Ovary (tissue), 9 donors: ENCODE data around the gene GRIN3B. TPM values are rescaled to one million over a fixed set of nuclear protein-coding genes. Genes with fewer than 3 reads are reported as not detected.

Source experiments
- DNase-seq, 5 donors: peaks; one replicate each; pipeline ENCODE4 v3.0.0-alpha.2; 2019 to 2020
- H3K27ac ChIP-seq, 2 donors: fragments of 200-600 bp; one replicate each; pipeline versions ENCODE4 v1.5.1 to v1.8.0; 2019 to 2022
- H3K27me3 ChIP-seq: fragments of 200-600 bp; one replicate; pipeline ENCODE4 v1.8.0; 2022
- H3K36me3 ChIP-seq: fragments of 200-600 bp; sonication (generic); one replicate; pipeline ENCODE4 v1.5.1; 2019
- H3K4me1 ChIP-seq: one replicate; pipeline ENCODE4 v1.8.1; 2013; ENCODE audit warnings: mild to moderate bottlenecking, moderate library complexity; ENCODE audit not compliant: insufficient read depth
- H3K4me3 ChIP-seq: fragments of 200-600 bp; sonication (generic); one replicate; pipeline ENCODE4 v1.5.1; 2017
- H3K9me3 ChIP-seq, 2 donors: fragments of 200-600 bp in 1 of 2; sonication (generic) in 1 of 2; one replicate each; pipeline versions ENCODE4 v1.5.1 to v1.8.1; 2013 to 2019; ENCODE audit warnings: mild to moderate bottlenecking in 1 of 2, moderate library complexity in 1 of 2
- CTCF ChIP-seq, 3 donors: fragments of 450-650 bp in 2 of 3; fragments of 200-600 bp in 1 of 3; IDR thresholded peaks; one replicate each; pipeline versions ENCODE4 v1.5.1 to v1.8.0; 2016 to 2022; ENCODE audit warnings: antibody characterized with exemption in 3 of 3, mild to moderate bottlenecking in 1 of 3
- EP300 ChIP-seq: sonication (generic); formaldehyde crosslinking; IDR thresholded peaks from one replicate; pipeline ENCODE4 v1.6.1; 2017; ENCODE audit warnings: antibody characterized with exemption
- POLR2A ChIP-seq: fragments of 450-650 bp; IDR thresholded peaks from one replicate; pipeline ENCODE4 v1.6.1; 2017; ENCODE audit warnings: antibody characterized with exemption, mild to moderate bottlenecking, moderate library complexity
- WGBS, 3 donors: extraction: QIAGEN DNeasy Blood & Tissue Kit in 1 of 3; methylation state at CpG; one replicate each; pipeline versions ENCODE4 v1.1.5 to v1.1.7; 2013 to 2017; 5-methylcytosine and 5-hydroxymethylcytosine counted together
- intact Hi-C, 4 donors: fragments of 100-400 bp; cut with DNase I; formaldehyde crosslinking; loops; one replicate each; pipeline versions ENCODE4 v1.11.0 to v1.15.1; 2022 to 2023
- polyA plus RNA-seq, 2 donors: library from polyadenylated mRNA; stranded (reverse); fragments of 200-250 nt in 1 of 2; fragments of 350-450 nt in 1 of 2; fragmentation: Illumina TruSeq in 1 of 2; extraction: RNeasy Lipid Tissue Mini Kit (QIAGEN cat#74804) in 1 of 2; gene quantifications; one replicate each; pipeline ENCODE4 v1.2.3, GENCODE V29; 2013 to 2014
- total RNA-seq, 7 donors: library from RNA; depleted of rRNA in 2 of 7; stranded (reverse); fragments of >200 nt in 2 of 7; fragmentation: NEBNext Ultra II Directional in 3 of 7; extraction: Animal tissue kit (Norgen Biotek cat#: 25700) in 3 of 7; gene quantifications; one replicate each; pipeline versions ENCODE4 v1.1.0 to v1.2.4, GENCODE V29; 2016 to 2023
- donor health status: DM: no; HTN: no; CAD: no; lungs with moderate emphysema.
- donor health status: DM: no; HTN: no; CAD: no.
- donor health status: Bipolar disorder and iron deficiency.
- donor health status: DM: yes; HTN: yes; CAD: no.
- donor health status: DM: no; HTN: no; CAD: no.
- donor health status: DM: yes; HTN: yes; CAD: no.

The GRIN3B gene
- total and polyA plus RNA-seq, 9 donors, result 0.07 to 7.4 (median 0.28) TPM; not detected in 3

DNA sequence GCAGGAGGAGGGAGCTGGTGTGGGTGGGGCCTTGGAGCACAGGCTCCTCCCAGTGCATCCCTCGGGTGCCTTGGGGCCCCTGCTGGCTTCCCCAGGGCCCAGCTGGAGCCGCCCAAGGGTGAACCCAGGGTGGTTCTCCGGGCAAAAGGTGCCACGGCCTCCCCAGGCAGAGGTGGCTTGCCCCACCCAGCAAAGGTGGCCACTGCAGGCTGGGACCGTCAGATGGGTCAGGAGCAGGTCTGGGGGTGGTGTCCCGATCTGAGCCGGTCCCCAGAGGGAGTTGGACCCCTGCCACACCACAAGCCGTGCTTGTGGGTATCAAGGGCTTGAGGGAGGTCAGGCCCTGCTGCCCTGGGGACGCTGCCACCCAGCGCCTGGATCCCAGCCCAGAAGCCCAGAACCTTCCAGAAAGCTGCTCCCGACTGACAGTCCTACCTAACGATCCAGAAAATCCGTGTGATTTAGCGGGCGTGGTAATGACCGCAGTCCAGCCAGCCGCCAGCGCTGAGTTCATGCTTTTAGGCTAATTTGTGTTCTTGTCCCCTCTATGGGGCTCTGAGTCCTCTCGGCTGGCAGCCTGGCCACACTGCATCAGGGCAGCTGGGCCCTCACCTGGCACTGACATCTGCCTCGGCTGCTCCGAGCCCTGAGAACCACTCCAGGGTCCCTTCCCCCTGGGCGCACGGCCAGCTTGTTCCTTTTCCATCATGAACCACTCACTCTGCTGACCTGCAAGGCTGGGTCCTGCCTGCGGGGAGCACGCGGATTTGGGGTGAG lies 5.0 kb upstream of the GRIN3B start:
- intact Hi-C loops, result loop anchor here in 1 of 4 donors (10.0 kb wide), 1 partner anchor 220 kb away; no protein-coding TSS in a partner anchor

DNA sequence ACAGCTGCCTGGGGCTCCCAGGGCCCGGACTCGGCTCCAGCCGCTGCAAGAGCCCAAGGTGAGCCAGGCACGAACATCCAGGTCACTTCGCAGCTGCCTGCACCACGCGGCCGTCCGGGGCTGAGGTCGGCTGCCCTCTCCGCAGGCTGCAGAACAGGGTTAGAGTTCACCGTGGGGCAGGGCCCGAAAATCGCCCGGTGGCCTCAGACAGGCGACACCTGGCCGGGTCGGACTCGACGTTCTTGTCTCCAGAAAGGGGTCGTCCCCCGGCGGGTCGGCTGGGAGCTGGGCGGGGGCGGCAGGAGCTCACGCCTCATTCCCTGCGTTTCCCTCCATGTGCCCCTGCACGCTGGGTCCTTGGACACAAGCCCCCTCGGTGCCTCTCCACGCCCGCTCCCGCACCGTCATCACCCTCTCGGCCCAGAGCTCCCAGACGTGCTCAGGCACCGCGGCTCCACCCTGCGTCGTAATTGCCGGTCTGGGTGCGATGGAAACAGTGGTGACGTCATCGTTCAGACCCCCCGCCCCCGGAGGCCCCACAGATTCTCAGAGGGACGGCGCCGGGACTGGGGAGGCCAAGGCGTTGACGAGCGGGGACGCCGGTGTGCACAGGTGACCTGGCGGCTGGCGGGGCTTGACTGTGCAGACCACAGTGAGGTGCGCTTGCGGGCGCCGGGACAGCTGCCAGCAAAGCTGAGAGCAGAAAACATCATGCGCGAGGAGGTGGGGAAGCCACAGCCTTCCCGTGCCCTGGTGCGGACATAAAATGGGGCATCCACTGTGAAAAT lies 4.0 kb upstream of the GRIN3B start:
- 3 to 7% (median 5%) methylated on average over 45 to 64 of the region's 64 CpGs for WGBS, 3 donors
- H3K9me3 ChIP-seq, result no peaks in the 10 kb centered on the region
- H3K4me3 ChIP-seq, result no peak overlapping the region
- H3K4me1 ChIP-seq, result peaks cover 2% of the 10 kb centered on the region
- intact Hi-C loops, result loop anchor here in 1 of 4 donors (10.0 kb wide), 1 partner anchor 221 kb away; no protein-coding TSS in a partner anchor
- no peaks in the 10 kb centered on the region for H3K36me3 ChIP-seq
- no peak overlapping the region for H3K27ac ChIP-seq
- peaks cover 13% of the 10 kb centered on the region for H3K27me3 ChIP-seq
- peak in 2 of 5 donors; percentile 64 to 67 for DNase-seq
- TF ChIP-seq CTCF (IDR thresholded peaks at IDR 0.05) (no peak), POLR2A (no peak), EP300 (no peak)

More for the DNA sequence above, 5.0 kb upstream of the GRIN3B start:
- Histone ChIP-seq H3K27ac (no peak overlapping the region), H3K4me1 (peaks cover 2% of the 10 kb centered on the region), H3K9me3 (no peaks in the 10 kb centered on the region), H3K27me3 (peaks cover 13% of the 10 kb centered on the region), H3K36me3 (no peaks in the 10 kb centered on the region), H3K4me3 (no peak overlapping the region)
- no peak for DNase-seq
- 78 to 81% (median 79%) methylated on average over 25 to 26 of the region's 26 CpGs for WGBS, 3 donors
- no peak for TF ChIP-seq EP300
- no peak for TF ChIP-seq POLR2A
- TF ChIP-seq CTCF (IDR thresholded peaks at IDR 0.05), result no peak

- 11 to 19% (median 15%) methylated on average over 6 of the region's 6 CpGs for WGBS, 3 donors
- Histone ChIP-seq H3K4me1 (peaks cover 2% of the 10 kb centered on the region), H3K9me3 (no peaks in the 10 kb centered on the region), H3K4me3 (no peak overlapping the region), H3K27me3 (peaks cover 13% of the 10 kb centered on the region), H3K27ac (no peak overlapping the region), H3K36me3 (no peaks in the 10 kb centered on the region)
- no peak for DNase-seq
- TF ChIP-seq POLR2A, result no peak
- no peak for TF ChIP-seq CTCF (IDR thresholded peaks at IDR 0.05)
- no peak for TF ChIP-seq EP300
- intact Hi-C loops, result loop anchor here in 1 of 4 donors (10.0 kb wide), 1 partner anchor 223 kb away; no protein-coding TSS in a partner anchor
Measured at GRCh38 chr19:998064-998463, 2.2 kb upstream of the GRIN3B start.

DNA sequence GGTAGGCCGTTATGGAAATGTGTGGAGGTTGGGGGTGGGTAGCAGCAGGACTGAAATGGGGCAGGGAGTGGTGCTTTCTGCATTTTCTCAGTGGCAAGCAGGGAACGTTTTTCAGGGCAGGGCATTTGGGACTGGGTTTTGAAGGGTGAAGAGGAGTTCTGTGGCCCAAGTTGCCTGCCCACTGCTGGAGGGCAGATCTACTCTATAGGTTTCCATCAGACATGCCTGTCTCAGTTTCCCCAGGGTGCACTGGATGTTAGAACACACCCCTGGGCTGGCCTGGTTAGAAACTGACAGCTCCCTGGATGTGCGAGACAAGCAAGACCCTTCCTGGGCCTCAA lies 870 bp upstream of the GRIN3B start:
- Histone ChIP-seq H3K4me1 (peaks cover 2% of the 10 kb centered on the region), H3K27ac (no peak overlapping the region), H3K9me3 (no peaks in the 10 kb centered on the region), H3K27me3 (peaks cover 13% of the 10 kb centered on the region), H3K4me3 (no peak overlapping the region), H3K36me3 (no peaks in the 10 kb centered on the region)
- WGBS, 3 donors, result 50 to 55% (median 53%) methylated on average over 3 of the region's 3 CpGs
- no peak for DNase-seq
- intact Hi-C loops, result loop anchor here in 1 of 4 donors (10.0 kb wide), 1 partner anchor 225 kb away; no protein-coding TSS in a partner anchor
- TF ChIP-seq EP300 (no peak), CTCF (IDR thresholded peaks at IDR 0.05) (no peak), POLR2A (no peak)
